Esophagus muscularis mucosa (tissue), 4 donors: ENCODE results near the gene KCNA10. TPM values are rescaled to one million over a fixed set of nuclear protein-coding genes. Genes with fewer than 3 reads are reported as not detected.

ENCODE experiments used
- DNase-seq: peaks from one replicate; pipeline ENCODE4 v3.0.0-alpha.2; 2017; ENCODE audit errors: extremely low spot score
- H3K27ac ChIP-seq, 4 donors: fragments of 200-600 bp; sonication (generic); replicated peaks in 1 of 4; 1 replicate in 3 of 4; 2 replicates in 1 of 4; pipeline ENCODE4 v1.5.1; 2016 to 2019; ENCODE audit warnings: mild to moderate bottlenecking in 1 of 4
- H3K27me3 ChIP-seq, 4 donors: fragments of 200-600 bp; sonication (generic); one replicate each; pipeline versions ENCODE4 v1.5.1 to v1.6.0; 2016 to 2019
- H3K36me3 ChIP-seq, 4 donors: fragments of 200-600 bp; sonication (generic); one replicate each; pipeline ENCODE4 v1.5.1; 2016 to 2019
- H3K4me1 ChIP-seq, 4 donors: fragments of 200-600 bp; sonication (generic); one replicate each; pipeline ENCODE4 v1.5.1; 2016 to 2019
- H3K4me3 ChIP-seq, 4 donors: fragments of 200-600 bp; sonication (generic); 1 replicate in 2 of 4; 2 replicates in 2 of 4; pipeline ENCODE4 v1.5.1; 2016 to 2019; ENCODE audit warnings: mild to moderate bottlenecking in 4 of 4, moderate library complexity in 1 of 4
- H3K9me3 ChIP-seq, 4 donors: fragments of 200-600 bp; sonication (generic); 1 replicate in 3 of 4; 2 replicates in 1 of 4; pipeline ENCODE4 v1.5.1; 2016 to 2019
- CTCF ChIP-seq, 3 experiments: fragments of 200-600 bp in 2 of 3; fragments of 450-650 bp in 1 of 3; sonication (generic) in 2 of 3; IDR thresholded peaks; one replicate each; pipeline ENCODE4 v1.5.1; 2017 to 2019; ENCODE audit warnings: antibody characterized with exemption in 3 of 3, mild to moderate bottlenecking in 2 of 3, moderate library complexity in 1 of 3
- EP300 ChIP-seq: sonication (generic); formaldehyde crosslinking; IDR thresholded peaks from one replicate; pipeline ENCODE4 v1.6.1; 2017; ENCODE audit warnings: antibody characterized with exemption
- POLR2A ChIP-seq: fragments of 450-650 bp; IDR thresholded peaks from one replicate; pipeline ENCODE4 v1.6.1; 2017; ENCODE audit warnings: antibody characterized with exemption, moderate library complexity, mild to moderate bottlenecking, low read depth
- POLR2AphosphoS5 ChIP-seq, 2 donors: sonication (generic); formaldehyde crosslinking; IDR thresholded peaks; one replicate each; pipeline ENCODE4 v1.6.1; 2017; ENCODE audit warnings: antibody characterized with exemption in 2 of 2
- WGBS: methylation state at CpG from one replicate; pipeline ENCODE4 v1.1.5; 2018; 5-methylcytosine and 5-hydroxymethylcytosine counted together
- intact Hi-C: fragments of 100-400 bp; cut with DNase I; formaldehyde crosslinking; loops from one replicate; pipeline ENCODE4 v1.15.1; 2023
- total RNA-seq, 4 donors: library from RNA; depleted of rRNA; stranded (reverse); fragments of >200 nt; gene quantifications; one replicate each; pipeline versions ENCODE4 v1.1.0 to v1.2.1, GENCODE V29; 2016

Gene KCNA10
- total RNA-seq, 4 donors from 2014 or later: 0.23 TPM; not detected in 3

GRCh38 chr1:110541906-110542395, 23.0 kb upstream of the KCNA10 start:
- 69% methylated on average over 1 of the region's 1 CpG for WGBS
- Histone ChIP-seq H3K27ac (no peak overlapping the region), H3K9me3 (no peaks in the 10 kb centered on the region), H3K4me3 (no peak overlapping the region), H3K27me3 (peaks cover 0 to 18% (median 0%) of the 10 kb centered on the region in 4 donors), H3K36me3 (no peaks in the 10 kb centered on the region), H3K4me1 (no peaks in the 10 kb centered on the region)
- intact Hi-C loops: no loop called here
- DNase-seq: no peak
- TF ChIP-seq POLR2A: no peak
- no peak for TF ChIP-seq CTCF (IDR thresholded peaks at IDR 0.05)
- TF ChIP-seq POLR2AphosphoS5 (IDR thresholded peaks at IDR 0.05): no peak
- no peak for TF ChIP-seq EP300

DNA sequence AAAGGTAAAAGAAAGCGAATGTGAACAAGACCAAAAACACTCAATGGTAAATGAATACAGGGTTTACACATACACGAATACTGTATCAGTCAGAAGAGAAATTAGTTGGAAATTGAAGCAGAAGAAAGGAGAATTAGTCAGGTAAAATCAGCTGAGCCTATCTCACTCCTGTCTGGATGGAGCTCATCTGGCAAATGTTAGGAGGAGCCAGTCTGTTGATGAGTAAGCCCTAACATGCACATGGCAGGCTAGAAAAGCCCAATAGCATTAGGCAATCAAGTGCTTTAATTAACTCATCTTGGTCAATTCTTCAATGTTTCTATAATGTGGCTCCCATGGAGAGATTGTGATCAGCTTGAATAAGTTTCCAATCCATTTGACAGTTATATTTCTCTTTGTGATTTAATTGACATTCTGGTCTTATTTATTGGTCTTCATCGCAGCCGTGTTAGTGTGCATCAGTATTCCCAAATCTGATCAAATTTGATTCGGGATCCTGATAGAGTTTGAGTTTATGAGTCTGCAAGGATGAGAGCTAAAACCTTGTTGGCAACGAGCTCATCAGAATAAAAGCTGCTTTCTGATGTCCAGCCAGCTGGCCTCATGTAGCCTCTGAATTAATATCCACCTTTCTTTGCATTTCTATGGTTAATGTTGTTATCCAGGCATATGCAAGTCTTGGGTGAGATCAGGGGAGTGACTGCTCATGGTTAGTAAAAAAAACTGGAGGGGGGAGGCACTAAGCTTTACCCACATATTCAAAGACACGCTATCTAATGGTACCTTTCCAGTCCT, 22.1 kb upstream of the KCNA10 start:
- Histone ChIP-seq H3K27ac (no peak overlapping the region), H3K27me3 (peaks cover 0 to 23% (median 0%) of the 10 kb centered on the region in 4 donors), H3K4me3 (no peak overlapping the region), H3K9me3 (no peaks in the 10 kb centered on the region), H3K4me1 (no peaks in the 10 kb centered on the region), H3K36me3 (no peaks in the 10 kb centered on the region)
- DNase-seq: no peak
- WGBS: 74% methylated on average over 7 of the region's 7 CpGs
- intact Hi-C loops: no loop called here
- TF ChIP-seq POLR2AphosphoS5 (IDR thresholded peaks at IDR 0.05): no peak
- TF ChIP-seq POLR2A: no peak
- TF ChIP-seq CTCF (IDR thresholded peaks at IDR 0.05): no peak
- no peak for TF ChIP-seq EP300

DNA sequence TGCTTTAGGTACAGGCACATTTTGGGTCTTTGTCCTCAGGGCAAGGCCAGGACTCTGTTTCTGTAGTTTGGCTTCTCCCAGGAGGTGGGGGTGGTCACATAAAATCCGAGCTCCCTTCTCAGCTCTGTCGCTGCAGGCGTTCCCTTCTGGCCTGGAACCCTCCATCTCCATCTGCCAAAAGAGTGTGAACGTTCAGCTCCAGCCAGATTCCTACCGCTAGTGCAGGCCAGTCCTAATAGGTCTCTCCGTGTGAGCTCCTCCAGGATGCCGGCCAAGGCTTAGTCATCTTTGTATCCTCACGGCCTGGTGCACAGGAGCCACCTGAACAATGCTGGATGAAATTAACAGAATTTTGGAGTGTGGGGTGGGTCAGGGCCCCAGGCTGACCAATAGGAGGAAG, 19.9 kb upstream of the KCNA10 start:
- Histone ChIP-seq H3K27ac (no peak overlapping the region), H3K9me3 (no peaks in the 10 kb centered on the region), H3K27me3 (peaks cover 0 to 23% (median 0%) of the 10 kb centered on the region in 4 donors), H3K36me3 (no peaks in the 10 kb centered on the region), H3K4me3 (no peak overlapping the region), H3K4me1 (no peaks in the 10 kb centered on the region)
- no peak for TF ChIP-seq POLR2A
- no peak for TF ChIP-seq EP300
- TF ChIP-seq POLR2AphosphoS5 (IDR thresholded peaks at IDR 0.05): no peak
- no peak for TF ChIP-seq CTCF (IDR thresholded peaks at IDR 0.05)
- 44% methylated on average over 5 of the region's 8 CpGs for WGBS
- DNase-seq: no peak
- intact Hi-C loops: no loop called here

DNA sequence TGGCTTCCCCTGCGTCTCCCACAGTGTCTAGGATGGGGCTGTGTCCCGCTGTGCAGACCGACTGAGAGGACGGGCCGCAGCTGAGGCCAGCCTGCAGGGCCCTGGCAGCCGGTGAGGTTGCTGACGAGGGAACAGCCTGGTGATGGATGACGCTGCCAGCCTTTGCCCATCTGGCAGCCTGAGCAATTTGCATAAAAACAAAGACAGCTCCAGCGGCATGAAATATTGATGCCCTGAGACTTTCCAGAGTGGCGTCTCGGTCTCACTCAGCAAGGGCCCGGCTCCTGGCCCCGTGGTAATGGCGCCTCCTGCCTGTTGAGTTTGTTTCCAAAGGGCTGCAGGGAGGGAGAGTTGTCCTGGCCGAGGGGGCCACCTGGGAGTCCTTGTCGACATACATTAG, 19.1 kb upstream of the KCNA10 start:
- H3K9me3 ChIP-seq: no peaks in the 10 kb centered on the region
- no peak overlapping the region for H3K27ac ChIP-seq
- peaks cover 0 to 25% (median 0%) of the 10 kb centered on the region in 4 donors for H3K27me3 ChIP-seq
- WGBS: 62% methylated on average over 13 of the region's 16 CpGs
- intact Hi-C loops: no loop called here
- DNase-seq: no peak
- no peak for TF ChIP-seq CTCF (IDR thresholded peaks at IDR 0.05)
- TF ChIP-seq POLR2A: no peak
- no peak for TF ChIP-seq EP300
- no peak for TF ChIP-seq POLR2AphosphoS5 (IDR thresholded peaks at IDR 0.05)
- no peak overlapping the region for H3K4me3 ChIP-seq
- no peaks in the 10 kb centered on the region for H3K36me3 ChIP-seq
- no peaks in the 10 kb centered on the region for H3K4me1 ChIP-seq
